Psoas muscle (tissue), 8 donors: ENCODE measurements around the gene EIF3L. TPM values are rescaled to one million over a fixed set of nuclear protein-coding genes. Genes with fewer than 3 reads are reported as not detected.

Experiments
- ATAC-seq, 4 donors: fragments of 200-7000 bp; cut with Tn5 transposase; one replicate each; pipeline ENCODE4 v1.9.1; 2020; ENCODE audit warnings: moderate library complexity in 3 of 4, mild to moderate bottlenecking in 2 of 4
- DNase-seq, 2 donors: peaks; one replicate each; pipeline ENCODE4 v3.0.0-alpha.2; 2020
- H3K27ac ChIP-seq: fragments of 200-600 bp; one replicate; pipeline ENCODE4 v1.8.0; 2022
- H3K27me3 ChIP-seq, 3 donors: fragments of 200-600 bp in 1 of 3; one replicate each; pipeline versions ENCODE4 v1.6.1 to v1.8.0; 2013 to 2022; ENCODE audit warnings: low read length in 2 of 3, mild to moderate bottlenecking in 2 of 3, moderate library complexity in 1 of 3; ENCODE audit not compliant: insufficient read depth in 3 of 3
- H3K36me3 ChIP-seq, 2 donors: fragments of 200-600 bp in 1 of 2; one replicate each; pipeline versions ENCODE4 v1.6.1 to v1.8.0; 2013 to 2022; ENCODE audit warnings: low read depth in 1 of 2, mild to moderate bottlenecking in 1 of 2, moderate library complexity in 1 of 2; ENCODE audit not compliant: insufficient read depth in 1 of 2
- H3K4me1 ChIP-seq: fragments of 200-600 bp; one replicate; pipeline ENCODE4 v1.8.0; 2022
- H3K4me3 ChIP-seq: fragments of 200-600 bp; one replicate; pipeline ENCODE4 v1.8.0; 2022; ENCODE audit warnings: mild to moderate bottlenecking
- H3K9me3 ChIP-seq: fragments of 200-600 bp; one replicate; pipeline ENCODE4 v1.8.0; 2022
- WGBS, 3 donors: extraction: QIAGEN DNeasy Blood & Tissue Kit; methylation state at CpG; one replicate each; pipeline versions ENCODE4 v1.1.6 to v1.1.7; 2013; 5-methylcytosine and 5-hydroxymethylcytosine counted together
- intact Hi-C, 2 donors: fragments of 100-400 bp; cut with DNase I; formaldehyde crosslinking; loops; one replicate each; pipeline versions ENCODE4 v1.11.0 to v1.14.2; 2022
- polyA plus RNA-seq, 3 donors: library from polyadenylated mRNA; stranded (reverse); fragments of 200-250 nt; gene quantifications; one replicate each; pipeline ENCODE4 v1.2.3, GENCODE V29; 2013
- total RNA-seq, 4 donors: library from RNA; stranded (reverse); fragmentation: NEBNext Ultra II Directional in 2 of 4; extraction: Animal tissue kit (Norgen Biotek cat#: 25700) in 2 of 4; gene quantifications; one replicate each; pipeline versions ENCODE4 v1.2.1 to v1.2.4, GENCODE V29; 2021 to 2023
- TF ChIP-seq, protein P1 (sequence below): fragments of 200-600 bp; IDR thresholded peaks from one replicate; pipeline ENCODE4 v1.8.0; 2022; ENCODE audit warnings: antibody characterized with exemption
- donor health status: healthy with polysubstance abuse.
- donor health status: DM: no; HTN: no; CAD: no; lungs with moderate emphysema.
- donor health status: Bipolar disorder and iron deficiency.
- donor health status: healthy.
- donor health status: DM: yes; HTN: yes; CAD: no.
- donor health status: DM: no; HTN: no; CAD: no.
- donor health status: DM: no; HTN: no; CAD: no.
- donor health status: DM: yes; HTN: yes; CAD: no.

EIF3L gene
- total and polyA plus RNA-seq, 7 donors: 265 to 483 (median 369) TPM

DNA sequence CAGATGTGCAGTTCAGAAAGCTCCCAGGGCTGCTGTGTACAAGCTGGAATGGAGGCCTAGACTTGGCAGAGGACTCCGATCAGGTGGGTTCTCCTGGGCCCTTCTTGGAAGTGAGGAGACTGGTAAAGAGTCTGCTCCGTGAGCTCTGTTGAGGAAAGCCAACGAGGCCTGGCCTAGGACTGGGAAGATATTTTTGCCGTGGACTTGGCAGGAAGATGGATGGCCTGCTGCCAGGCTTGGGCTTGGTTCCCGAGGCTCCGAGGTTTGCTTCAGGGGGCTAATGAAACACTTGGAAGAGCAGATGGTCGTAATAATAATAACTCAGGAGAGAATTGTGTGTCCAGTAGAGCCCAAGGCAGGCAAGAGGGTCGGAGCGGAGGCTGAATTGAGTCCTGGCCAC, 22.2 kb upstream of the EIF3L start:
- H3K36me3 ChIP-seq: peaks cover 6 to 39% of the 10 kb centered on the region in 2 donors
- TF ChIP-seq, protein P1, sequence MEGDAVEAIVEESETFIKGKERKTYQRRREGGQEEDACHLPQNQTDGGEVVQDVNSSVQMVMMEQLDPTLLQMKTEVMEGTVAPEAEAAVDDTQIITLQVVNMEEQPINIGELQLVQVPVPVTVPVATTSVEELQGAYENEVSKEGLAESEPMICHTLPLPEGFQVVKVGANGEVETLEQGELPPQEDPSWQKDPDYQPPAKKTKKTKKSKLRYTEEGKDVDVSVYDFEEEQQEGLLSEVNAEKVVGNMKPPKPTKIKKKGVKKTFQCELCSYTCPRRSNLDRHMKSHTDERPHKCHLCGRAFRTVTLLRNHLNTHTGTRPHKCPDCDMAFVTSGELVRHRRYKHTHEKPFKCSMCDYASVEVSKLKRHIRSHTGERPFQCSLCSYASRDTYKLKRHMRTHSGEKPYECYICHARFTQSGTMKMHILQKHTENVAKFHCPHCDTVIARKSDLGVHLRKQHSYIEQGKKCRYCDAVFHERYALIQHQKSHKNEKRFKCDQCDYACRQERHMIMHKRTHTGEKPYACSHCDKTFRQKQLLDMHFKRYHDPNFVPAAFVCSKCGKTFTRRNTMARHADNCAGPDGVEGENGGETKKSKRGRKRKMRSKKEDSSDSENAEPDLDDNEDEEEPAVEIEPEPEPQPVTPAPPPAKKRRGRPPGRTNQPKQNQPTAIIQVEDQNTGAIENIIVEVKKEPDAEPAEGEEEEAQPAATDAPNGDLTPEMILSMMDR: no peak
- 14 to 17% (median 17%) methylated on average over 9 of the region's 9 CpGs for WGBS, 3 donors
- ATAC-seq (peak in 3 of 4 donors; percentile 70 to 77 (median 72)), DNase-seq (peak in 1 of 2 donors; percentile 80)
- H3K27me3 ChIP-seq: no peaks in the 10 kb centered on the region
- no peak overlapping the region for H3K27ac ChIP-seq
- H3K9me3 ChIP-seq: no peaks in the 10 kb centered on the region
- intact Hi-C loops: no loop called here
- H3K4me3 ChIP-seq: no peak overlapping the region
- H3K4me1 ChIP-seq: no peaks in the 10 kb centered on the region

DNA sequence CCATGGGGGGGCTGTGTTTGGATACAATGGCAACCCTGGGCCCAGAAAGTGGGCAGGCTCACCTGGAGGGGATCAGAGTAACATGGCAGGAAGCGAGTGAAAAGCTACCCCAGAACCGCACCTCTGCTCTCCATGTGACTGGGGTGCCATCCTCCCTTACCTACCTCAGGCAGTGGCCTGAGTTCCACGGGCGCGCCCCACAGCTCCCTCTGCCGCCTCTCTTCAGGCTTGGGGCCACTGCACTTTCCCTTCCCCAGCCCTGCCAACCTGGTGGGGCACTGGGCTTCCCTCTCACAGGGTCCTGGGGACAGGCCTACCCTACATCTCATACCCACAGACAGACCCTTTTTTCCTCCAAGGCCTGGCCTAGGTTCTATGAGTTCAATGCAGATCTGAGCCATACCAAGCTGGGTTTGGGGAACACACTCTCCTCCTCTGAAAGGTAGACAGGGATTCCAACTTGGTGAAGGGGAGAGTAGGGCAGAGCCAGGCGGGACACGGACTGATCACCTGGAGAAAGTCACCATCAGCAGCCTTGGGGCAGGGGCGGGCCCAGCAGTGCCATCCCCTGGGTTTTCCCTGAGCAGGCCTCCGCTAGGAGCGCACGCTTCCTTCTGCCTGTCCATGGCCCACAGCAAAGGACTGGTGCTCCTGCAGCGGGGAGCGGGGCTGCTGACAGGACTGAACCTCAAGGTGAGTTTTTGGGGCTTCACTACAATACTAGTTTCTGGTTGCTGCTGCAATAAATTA, 19.0 kb upstream of the EIF3L start:
- H3K27ac ChIP-seq: no peak overlapping the region
- TF ChIP-seq, protein P1: no peak
- H3K36me3 ChIP-seq: peaks cover 8 to 64% of the 10 kb centered on the region in 2 donors
- H3K9me3 ChIP-seq: no peaks in the 10 kb centered on the region
- DNase-seq: no peak
- intact Hi-C loops: no loop called here
- ATAC-seq: no peak
- no peaks in the 10 kb centered on the region for H3K27me3 ChIP-seq
- H3K4me3 ChIP-seq: no peak overlapping the region
- H3K4me1 ChIP-seq: no peaks in the 10 kb centered on the region
- WGBS, 3 donors: 86 to 96% (median 93%) methylated on average over 14 of the region's 14 CpGs

DNA sequence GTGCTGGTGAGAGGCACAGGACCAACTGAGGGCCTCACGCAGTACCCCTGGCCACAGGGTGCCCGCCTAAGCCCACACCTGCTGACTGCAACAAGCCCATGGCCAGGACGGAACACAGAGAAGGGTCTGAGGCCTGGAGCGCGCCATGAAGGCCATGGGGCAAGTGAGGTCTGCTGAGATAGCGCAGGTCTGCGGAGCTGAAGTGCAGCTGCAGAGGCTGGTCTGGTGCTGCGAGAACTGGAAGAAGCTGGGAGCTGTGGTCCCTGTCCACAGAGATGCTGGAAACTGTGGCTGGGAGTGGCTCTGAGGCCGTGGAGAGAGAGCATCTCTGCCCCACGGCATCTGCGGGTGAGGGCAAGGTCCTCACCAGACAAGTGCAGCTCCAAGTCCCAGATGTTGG, 17.7 kb upstream of the EIF3L start:
- Histone ChIP-seq H3K27me3 (no peaks in the 10 kb centered on the region), H3K36me3 (peaks cover 8 to 70% of the 10 kb centered on the region in 2 donors), H3K9me3 (no peaks in the 10 kb centered on the region), H3K4me1 (no peaks in the 10 kb centered on the region), H3K27ac (no peak overlapping the region), H3K4me3 (no peak overlapping the region)
- 93 to 99% (median 95%) methylated on average over 11 of the region's 11 CpGs for WGBS, 3 donors
- intact Hi-C loops: no loop called here
- TF ChIP-seq, protein P1: no peak
- DNase-seq (no peak), ATAC-seq (no peak)

DNA sequence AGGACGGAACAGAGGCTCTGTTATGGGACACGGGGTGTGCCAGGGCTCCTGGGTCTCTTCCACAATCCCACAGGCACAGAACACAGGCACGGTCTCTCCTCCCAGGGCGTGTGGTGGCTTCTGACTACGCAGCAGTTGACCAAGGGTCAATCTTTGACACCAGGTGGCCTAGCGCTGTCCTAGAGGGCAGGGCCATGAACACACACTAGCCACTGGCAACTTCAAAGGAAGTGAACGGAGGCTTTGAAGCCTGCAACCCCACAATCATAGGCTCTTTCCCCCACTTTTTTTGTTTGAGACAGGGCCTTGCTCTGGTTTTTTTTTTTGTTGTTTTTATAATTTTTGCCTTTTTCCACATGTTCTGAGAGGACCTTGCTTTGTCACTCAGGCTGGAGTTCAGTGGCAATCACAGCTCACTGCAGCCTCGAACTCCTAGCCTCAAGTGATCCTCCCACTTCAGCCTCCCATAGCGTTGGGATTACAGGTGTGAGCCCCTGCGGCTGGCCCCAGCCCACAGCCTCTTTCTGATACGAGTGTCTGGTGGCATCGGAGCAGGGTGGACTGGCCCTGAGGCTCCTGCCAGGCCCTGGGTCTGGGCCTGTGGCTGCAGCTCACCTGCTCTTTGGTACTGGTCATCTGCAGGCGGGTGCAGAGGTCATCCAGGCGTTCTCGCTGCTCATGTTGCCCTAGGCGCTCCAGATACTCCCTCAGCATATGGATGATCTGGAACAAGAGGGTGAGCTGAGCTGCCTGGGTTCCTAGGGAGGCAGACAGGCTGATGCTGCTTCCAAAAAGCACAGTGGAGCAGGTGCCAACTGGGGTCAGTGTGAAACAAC, 17.0 kb upstream of the EIF3L start:
- Histone ChIP-seq H3K36me3 (peaks cover 8 to 77% of the 10 kb centered on the region in 2 donors), H3K9me3 (no peaks in the 10 kb centered on the region), H3K4me1 (no peaks in the 10 kb centered on the region), H3K4me3 (no peak overlapping the region), H3K27me3 (no peaks in the 10 kb centered on the region), H3K27ac (no peak overlapping the region)
- DNase-seq (no peak), ATAC-seq (no peak)
- TF ChIP-seq, protein P1: no peak
- intact Hi-C loops: no loop called here
- WGBS, 3 donors: 94 to 96% (median 95%) methylated on average over 16 of the region's 16 CpGs
